Aorta (tissue), 5 donors: ENCODE results near the gene TEKT2. TPM values are rescaled to one million over a fixed set of nuclear protein-coding genes. Genes with fewer than 3 reads are reported as not detected.
A peak's percentile ranks its signal among the peaks of the same experiment; 100 is the strongest.

ENCODE experiments used
- ATAC-seq: fragments of 200-7000 bp; cut with Tn5 transposase; one replicate; pipeline ENCODE4 v1.9.1; 2022; ENCODE audit warnings: moderate library complexity; ENCODE audit not compliant: low FRiP score
- DNase-seq, 2 donors: peaks; one replicate each; pipeline ENCODE4 v3.0.0-alpha.2; 2020
- H3K27ac ChIP-seq, 2 donors: one replicate each; pipeline ENCODE4 v1.5.1; 2013; ENCODE audit warnings: low read length in 2 of 2, mild to moderate bottlenecking in 2 of 2, moderate library complexity in 2 of 2, control low read depth in 1 of 2, inconsistent platforms in 1 of 2, low read depth in 1 of 2
- H3K27me3 ChIP-seq, 2 donors: one replicate each; pipeline ENCODE4 v1.6.1; 2013; ENCODE audit warnings: control low read depth in 1 of 2, low read length in 1 of 2, mild to moderate bottlenecking in 1 of 2, moderate library complexity in 1 of 2; ENCODE audit not compliant: insufficient read depth in 2 of 2, control insufficient read depth in 1 of 2
- H3K36me3 ChIP-seq, 2 donors: one replicate each; pipeline ENCODE4 v1.6.1; 2013; ENCODE audit warnings: control low read depth in 1 of 2, low read length in 1 of 2, mild to moderate bottlenecking in 1 of 2; ENCODE audit not compliant: insufficient read depth in 2 of 2, control insufficient read depth in 1 of 2
- H3K4me1 ChIP-seq, 2 donors: one replicate each; pipeline ENCODE4 v1.6.1; 2013; ENCODE audit warnings: low read length in 2 of 2, control low read depth in 1 of 2, mild to moderate bottlenecking in 1 of 2, moderate library complexity in 1 of 2; ENCODE audit not compliant: insufficient read depth in 2 of 2, control insufficient read depth in 1 of 2
- H3K4me3 ChIP-seq, 2 donors: one replicate each; pipeline ENCODE4 v1.5.1; 2013; ENCODE audit warnings: low read length in 2 of 2, control low read depth in 1 of 2, mild to moderate bottlenecking in 1 of 2
- H3K9me3 ChIP-seq: one replicate; pipeline ENCODE4 v1.6.1; 2013; ENCODE audit warnings: mild to moderate bottlenecking, low read length; ENCODE audit not compliant: control insufficient read depth
- WGBS, 2 donors: extraction: QIAGEN DNeasy Blood & Tissue Kit; methylation state at CpG; one replicate each; pipeline ENCODE4 v1.1.7; 2013; 5-methylcytosine and 5-hydroxymethylcytosine counted together
- intact Hi-C, 2 donors: fragments of 100-400 bp; cut with DNase I; formaldehyde crosslinking; loops; one replicate each; pipeline versions ENCODE4 v1.14.2 to v1.15.0; 2022
- polyA plus RNA-seq, 2 donors: library from polyadenylated mRNA; stranded (reverse); fragments of 200-250 nt; gene quantifications; one replicate each; pipeline ENCODE4 v1.2.3, GENCODE V29; 2013
- total RNA-seq, 2 donors: library from RNA; stranded (reverse); fragmentation: NEBNext Ultra II Directional; extraction: Animal tissue kit (Norgen Biotek cat#: 25700); gene quantifications; one replicate each; pipeline ENCODE4 v1.2.1, GENCODE V29; 2021
- donor health status: healthy with polysubstance abuse.
- donor health status: Bipolar disorder and iron deficiency.
- donor health status: DM: no; HTN: no; CAD: no.
- donor health status: DM: no; HTN: no; CAD: no.
- donor health status: DM: yes; HTN: yes; CAD: no.

TEKT2 gene
- total and polyA plus RNA-seq, 4 donors: 0.82 TPM; not detected in 3

GRCh38 chr1:36135796-36136195 lies 51.9 kb downstream of the TEKT2 start:
- ATAC-seq (no peak), DNase-seq (no peak)
- H3K27ac ChIP-seq: peak overlapping the region; percentile 84 to 99
- intact Hi-C loops: loop anchor here (1.0 to 2.0 kb wide), 2 partner anchors 20 to 37 kb away; no protein-coding TSS in a partner anchor
- peaks cover 0 to 6% of the 10 kb centered on the region in 2 donors for H3K36me3 ChIP-seq
- H3K4me1 ChIP-seq: peaks cover 0 to 1% of the 10 kb centered on the region in 2 donors
- no peaks in the 10 kb centered on the region for H3K27me3 ChIP-seq
- no peaks in the 10 kb centered on the region for H3K9me3 ChIP-seq
- no peak overlapping the region for H3K4me3 ChIP-seq

DNA sequence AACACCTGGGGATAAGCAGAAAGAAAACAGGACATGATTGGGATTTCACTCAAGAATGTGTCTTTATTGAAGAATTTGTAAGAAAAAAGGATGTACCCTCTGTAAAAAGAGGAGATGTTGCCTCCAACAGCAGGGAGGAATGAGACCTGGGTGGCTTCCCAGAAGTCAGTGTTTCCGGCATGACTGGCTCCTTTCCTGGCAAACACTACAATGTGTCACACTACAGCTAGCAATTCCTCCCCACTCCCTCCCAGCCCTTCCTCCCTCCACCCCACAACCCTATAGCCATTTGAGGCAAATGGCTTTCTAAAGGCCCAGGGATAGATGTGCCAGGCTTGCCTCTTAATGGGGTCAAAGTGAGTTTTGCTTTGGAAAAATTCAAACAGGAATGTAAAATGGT lies 52.6 kb downstream of the TEKT2 start:
- no peak overlapping the region for H3K4me3 ChIP-seq
- H3K9me3 ChIP-seq: no peaks in the 10 kb centered on the region
- 0 to 10% methylated on average over 1 of the region's 1 CpG for WGBS, 2 donors
- DNase-seq (peak in 1 of 2 donors; percentile 84), ATAC-seq (peak; percentile 71)
- H3K4me1 ChIP-seq: peaks cover 1 to 5% of the 10 kb centered on the region in 2 donors
- intact Hi-C loops: loop anchor here in 1 of 2 donors (1.0 kb wide), 1 partner anchor 21 kb away; no protein-coding TSS in a partner anchor
- H3K36me3 ChIP-seq: peaks cover 0 to 6% of the 10 kb centered on the region in 2 donors
- H3K27ac ChIP-seq: peak overlapping the region; percentile 84 to 99
- H3K27me3 ChIP-seq: no peaks in the 10 kb centered on the region

- peak overlapping the region; percentile 68 to 80 for H3K27ac ChIP-seq
- DNase-seq (no peak), ATAC-seq (no peak)
- intact Hi-C loops: no loop called here
- H3K4me1 ChIP-seq: peaks cover 1 to 5% of the 10 kb centered on the region in 2 donors
- no peaks in the 10 kb centered on the region for H3K9me3 ChIP-seq
- peaks cover 0 to 6% of the 10 kb centered on the region in 2 donors for H3K36me3 ChIP-seq
- WGBS, 2 donors: 75 to 88% methylated on average over 5 of the region's 5 CpGs
- H3K27me3 ChIP-seq: no peaks in the 10 kb centered on the region
- no peak overlapping the region for H3K4me3 ChIP-seq
These were observed 53.3 kb downstream of the TEKT2 start for GRCh38 chr1:36137226-36137625.

DNA sequence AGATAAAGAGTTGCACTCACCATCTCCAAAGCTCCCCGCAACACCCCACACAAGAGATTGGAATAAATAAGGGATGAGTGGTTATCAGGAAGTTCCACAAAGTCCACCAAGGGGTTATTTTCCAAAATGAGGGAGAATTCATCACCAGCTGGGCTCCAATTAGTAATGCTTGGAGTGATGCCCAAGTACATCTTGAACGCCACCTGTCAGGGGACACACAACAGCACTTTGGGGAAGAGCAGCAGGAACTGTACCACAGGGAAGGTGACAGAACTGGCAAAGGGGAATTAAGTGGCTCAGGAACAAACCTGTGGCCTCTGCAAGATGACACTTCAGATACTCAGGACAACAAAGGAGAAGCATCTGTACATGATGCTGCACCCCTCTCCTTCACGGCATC lies 53.9 kb downstream of the TEKT2 start:
- no peak for ATAC-seq
- Histone ChIP-seq H3K27me3 (no peaks in the 10 kb centered on the region), H3K4me3 (no peak overlapping the region), H3K27ac (peak overlapping the region in 1 of 2 donors; percentile 80), H3K36me3 (peaks cover 0 to 6% of the 10 kb centered on the region in 2 donors), H3K4me1 (peaks cover 5% of the 10 kb centered on the region in 2 donors), H3K9me3 (no peaks in the 10 kb centered on the region)
- 88 to 89% methylated on average over 3 of the region's 3 CpGs for WGBS, 2 donors
- intact Hi-C loops: no loop called here
- no peak for DNase-seq

Other genes with a start within 250 kb of the TEKT2 start
- 10 to 100 TPM; 27.7 to 33.9 TPM for gene AGO1, start 200.9 kb upstream of the TEKT2 start, total RNA-seq
- gene AGO1, start 200.9 kb upstream of the TEKT2 start, polyA plus RNA-seq: 1 to 10 TPM; 4.3 to 4.4 TPM
- 10 to 100 TPM; 48.1 to 50.4 TPM for gene AGO3, start 153.0 kb upstream of the TEKT2 start, total RNA-seq
- gene AGO3, start 153.0 kb upstream of the TEKT2 start, polyA plus RNA-seq: 1 to 10 TPM; 1.1 to 4.2 TPM
- 10 to 100 TPM; 15.9 to 21.2 TPM for gene ADPRS, start 4.8 kb downstream of the TEKT2 start, total RNA-seq
- gene ADPRS, start 4.8 kb downstream of the TEKT2 start, polyA plus RNA-seq: 10 to 100 TPM; 12.9 to 20.4 TPM
- 10 to 100 TPM; 37.5 to 48.5 TPM for gene COL8A2, start 41.1 kb downstream of the TEKT2 start, total RNA-seq
- 10 to 100 TPM; 17.4 to 18.4 TPM for gene COL8A2, start 41.1 kb downstream of the TEKT2 start, polyA plus RNA-seq
- gene TRAPPC3, start 65.4 kb downstream of the TEKT2 start, total RNA-seq: 10 to 100 TPM; 55.6 to 61.7 TPM
- gene TRAPPC3, start 65.4 kb downstream of the TEKT2 start, polyA plus RNA-seq: 10 to 100 TPM; 81.0 to 90.7 TPM
- gene MAP7D1, start 72.1 kb downstream of the TEKT2 start, total RNA-seq: 100 to 1,000 TPM; 113 to 133 TPM
- gene MAP7D1, start 72.1 kb downstream of the TEKT2 start, polyA plus RNA-seq: 10 to 100 TPM; 52.8 to 81.2 TPM
- gene THRAP3, start 140.3 kb downstream of the TEKT2 start, total RNA-seq: 10 to 100 TPM; 85.3 to 91.5 TPM
- gene THRAP3, start 140.3 kb downstream of the TEKT2 start, polyA plus RNA-seq: 10 to 100 TPM; 31.6 to 46.7 TPM
- gene SH3D21, start 222.3 kb downstream of the TEKT2 start, total RNA-seq: 1 to 10 TPM; 4.1 to 6.9 TPM
- 1 to 10 TPM; 2.4 to 5.1 TPM for gene SH3D21, start 222.3 kb downstream of the TEKT2 start, polyA plus RNA-seq
- gene EVA1B, start 239.6 kb downstream of the TEKT2 start, total RNA-seq: 10 to 100 TPM; 44.7 to 58.3 TPM
- gene EVA1B, start 239.6 kb downstream of the TEKT2 start, polyA plus RNA-seq: 100 to 1,000 TPM in 1 of 2 donors, 10 to 100 TPM in 1; 38.2 to 165 TPM